H1 (cell line): ENCODE measurements around the gene RNU6-9. TPM values are rescaled to one million over a fixed set of nuclear protein-coding genes. Genes with fewer than 3 reads are reported as not detected.
A peak's percentile ranks its signal among the peaks of the same experiment; 100 is the strongest.

Experiments used
- CTCF ChIA-PET: fragments of 300-600 bp; sonication (Branson Sonifier 250); formaldehyde crosslinking; loops from one replicate; lab custom pipeline; 2021; ENCODE audit not compliant: partially characterized antibody; lab: Charles Lee
- POLR2A ChIA-PET: fragments of 300-600 bp; sonication (Branson Sonifier 250); formaldehyde crosslinking; loops from one replicate; lab custom pipeline; 2021; ENCODE audit warnings: inconsistent platforms; ENCODE audit not compliant: partially characterized antibody; lab: Charles Lee
- DNase-seq, 2 experiments: peaks; one replicate each; pipeline versions ENCODE4 v3.0.0 to v3.0.0-alpha.2; 2010 to 2022; ENCODE audit warnings: low spot score in 2 of 2, low read depth in 1 of 2, mixed read lengths in 1 of 2
- FAIRE-seq: peaks from 2 replicates; lab custom pipeline; 2011; peaks lifted over from hg19 to GRCh38; lab: Jason Lieb, UNC
- H2AFZ ChIP-seq: 2 replicates; pipeline ENCODE4 v1.8.1; 2012; ENCODE audit warnings: low read length, inconsistent platforms
- H2AK5ac ChIP-seq: 2 replicates; pipeline ENCODE4 v1.6.1; 2013; ENCODE audit warnings: low read depth, low read length
- H2BK120ac ChIP-seq: replicated peaks from 2 replicates; pipeline ENCODE3; 2013; ENCODE audit warnings: low read depth, low read length, inconsistent platforms
- H2BK12ac ChIP-seq: 2 replicates; pipeline ENCODE4 v1.6.1; 2013; ENCODE audit warnings: low read depth, low read length
- H2BK15ac ChIP-seq: 2 replicates; pipeline ENCODE4 v1.6.1; 2013; ENCODE audit warnings: low read length
- H2BK20ac ChIP-seq: 2 replicates; pipeline ENCODE4 v1.6.1; 2013; ENCODE audit warnings: low read length
- H2BK5ac ChIP-seq: 2 replicates; pipeline ENCODE4 v1.6.1; 2013; ENCODE audit warnings: low read depth, low read length
- H3K14ac ChIP-seq: 2 replicates; pipeline ENCODE4 v1.6.1; 2013; ENCODE audit warnings: inconsistent platforms; ENCODE audit not compliant: insufficient read length
- H3K18ac ChIP-seq: 2 replicates; pipeline ENCODE4 v1.6.1; 2013; ENCODE audit warnings: low read length; ENCODE audit errors: extremely low read depth
- H3K23ac ChIP-seq: 2 replicates; pipeline ENCODE4 v1.6.1; 2013; ENCODE audit warnings: inconsistent platforms; ENCODE audit not compliant: insufficient read length
- H3K23me2 ChIP-seq: 2 replicates; pipeline ENCODE4 v1.6.1; 2013; ENCODE audit warnings: low read depth, low read length
- H3K27ac ChIP-seq: 2 replicates; pipeline ENCODE4 v1.6.1; 2011; ENCODE audit warnings: low read depth, low read length, inconsistent platforms
- H3K27me3 ChIP-seq, 4 experiments: replicated peaks in 1 of 4; 1 replicate in 1 of 4; 2 replicates in 3 of 4; pipeline versions ENCODE4 v1.6.1 to v1.8.1; 2011 to 2013; ENCODE audit warnings: low read length in 3 of 4, mild to moderate bottlenecking in 3 of 4, inconsistent platforms in 2 of 4, mixed read lengths in 2 of 4, moderate library complexity in 1 of 4; ENCODE audit not compliant: control insufficient read depth in 3 of 4, insufficient read depth in 3 of 4; ENCODE audit errors: extremely low read depth in 1 of 4
- H3K36me3 ChIP-seq, 4 experiments: 2 replicates each; pipeline versions ENCODE4 v1.6.1 to v1.8.1; 2011 to 2013; ENCODE audit warnings: mild to moderate bottlenecking in 4 of 4, low read length in 3 of 4, moderate library complexity in 2 of 4, control low read depth in 1 of 4, inconsistent platforms in 1 of 4; ENCODE audit not compliant: insufficient read depth in 4 of 4, control insufficient read depth in 2 of 4
- H3K4ac ChIP-seq: replicated peaks from 2 replicates; pipeline ENCODE3; 2013; ENCODE audit warnings: low read length, low read depth, mixed read lengths, inconsistent platforms; ENCODE audit not compliant: insufficient read length
- H3K4me1 ChIP-seq, 4 experiments: replicated peaks in 1 of 4; 1 replicate in 1 of 4; 2 replicates in 3 of 4; pipeline versions ENCODE4 v1.6.1 to v1.8.1; 2011 to 2013; ENCODE audit warnings: low read length in 3 of 4, inconsistent platforms in 2 of 4, mixed read lengths in 1 of 4; ENCODE audit not compliant: insufficient read depth in 4 of 4, control insufficient read depth in 3 of 4
- H3K4me2 ChIP-seq, 2 experiments: 2 replicates each; pipeline versions ENCODE4 v1.6.1 to v1.8.1; 2011 to 2013; ENCODE audit warnings: low read depth in 2 of 2, low read length in 2 of 2, control low read depth in 1 of 2, inconsistent platforms in 1 of 2, mild to moderate bottlenecking in 1 of 2; ENCODE audit not compliant: insufficient read depth in 1 of 2
- H3K4me3 ChIP-seq, 4 experiments: fragments of 200-600, 300-600 bp in 1 of 4; sonication (generic), shearing (Covaris generic), sonication (Bioruptor Twin) in 1 of 4; 2 replicates each; pipeline versions ENCODE4 v1.5.1 to v1.8.1; 2011 to 2016; ENCODE audit warnings: low read length in 4 of 4, low read depth in 3 of 4, control low read depth in 2 of 4, inconsistent platforms in 2 of 4, mild to moderate bottlenecking in 2 of 4, mixed read lengths in 1 of 4, moderate library complexity in 1 of 4; ENCODE audit not compliant: insufficient read depth in 2 of 4; ENCODE audit errors: extremely low read depth in 1 of 4
- H3K56ac ChIP-seq: replicated peaks from 2 replicates; pipeline ENCODE3; 2013; ENCODE audit warnings: low read depth, mild to moderate bottlenecking, mixed read lengths, low read length, inconsistent platforms; ENCODE audit not compliant: insufficient read length
- H3K79me1 ChIP-seq: 2 replicates; pipeline ENCODE4 v1.6.1; 2013; ENCODE audit warnings: low read depth, low read length, control low read depth
- H3K79me2 ChIP-seq, 2 experiments: 2 replicates each; pipeline versions ENCODE4 v1.6.1 to v1.8.1; 2012 to 2013; ENCODE audit warnings: low read length in 2 of 2, mild to moderate bottlenecking in 2 of 2, inconsistent platforms in 1 of 2; ENCODE audit not compliant: insufficient read depth in 2 of 2, control insufficient read depth in 1 of 2
- H3K9ac ChIP-seq, 4 experiments: replicated peaks in 1 of 4; 1 replicate in 1 of 4; 2 replicates in 3 of 4; pipeline versions ENCODE4 v1.6.1 to v1.8.1; 2011 to 2013; ENCODE audit warnings: low read depth in 3 of 4, low read length in 3 of 4, control low read depth in 2 of 4, mild to moderate bottlenecking in 2 of 4, moderate library complexity in 2 of 4, inconsistent platforms in 1 of 4; ENCODE audit errors: extremely low read depth in 1 of 4
- H3K9me3 ChIP-seq, 2 experiments: 2 replicates each; pipeline versions ENCODE4 v1.6.1 to v1.8.1; 2012 to 2013; ENCODE audit warnings: mild to moderate bottlenecking in 2 of 2, moderate library complexity in 2 of 2, control low read depth in 1 of 2, inconsistent platforms in 1 of 2, low read depth in 1 of 2, low read length in 1 of 2, mixed read lengths in 1 of 2; ENCODE audit not compliant: insufficient read depth in 2 of 2
- H4K20me1 ChIP-seq, 2 experiments: replicated peaks in 1 of 2; 2 replicates each; pipeline versions ENCODE3 to v1.8.1; 2011 to 2013; ENCODE audit warnings: inconsistent platforms in 2 of 2, low read length in 2 of 2, mild to moderate bottlenecking in 1 of 2; ENCODE audit not compliant: insufficient read depth in 2 of 2, control insufficient read depth in 1 of 2
- H4K5ac ChIP-seq: 2 replicates; pipeline ENCODE4 v1.6.1; 2013; ENCODE audit warnings: low read length, low read depth, mixed read lengths, inconsistent platforms; ENCODE audit not compliant: insufficient read length
- H4K8ac ChIP-seq: 2 replicates; pipeline ENCODE4 v1.8.0; 2013; ENCODE audit warnings: mild to moderate bottlenecking, moderate library complexity, low read length, inconsistent platforms; ENCODE audit not compliant: insufficient read depth; ENCODE audit errors: extremely low read depth
- H4K91ac ChIP-seq: replicated peaks from 2 replicates; pipeline ENCODE3; 2013; ENCODE audit warnings: low read length, mixed read lengths, inconsistent platforms; ENCODE audit not compliant: insufficient read length
- BCL11A ChIP-seq, 2 experiments: IDR thresholded peaks; one replicate each; pipeline ENCODE4 v1.6.1; 2011; ENCODE audit warnings: low read depth in 2 of 2, low read length in 2 of 2, mild to moderate bottlenecking in 2 of 2
- CHD2 ChIP-seq: IDR thresholded peaks from 2 replicates; pipeline ENCODE4 v1.6.1; 2012; ENCODE audit warnings: low read length, improper control_type of control experiment
- CREB1 ChIP-seq: IDR thresholded peaks from 2 replicates; pipeline ENCODE4 v1.6.1; 2012; ENCODE audit warnings: inconsistent platforms
- HDAC6 ChIP-seq: IDR thresholded peaks from one replicate; pipeline ENCODE4 v1.7.1; 2012; ENCODE audit warnings: low read depth, mild to moderate bottlenecking, inconsistent platforms, low read length, moderate library complexity
- POLR2A ChIP-seq, 2 experiments: IDR thresholded peaks; 1 replicate in 1 of 2; 2 replicates in 1 of 2; pipeline ENCODE4 v1.6.1; 2011; ENCODE audit warnings: low read depth in 2 of 2, low read length in 2 of 2, mild to moderate bottlenecking in 2 of 2; ENCODE audit errors: control extremely low read depth in 1 of 2
- POLR2AphosphoS5 ChIP-seq: IDR thresholded peaks from 2 replicates; pipeline ENCODE4 v1.6.1; 2011; ENCODE audit warnings: low read depth, low read length
- SP1 ChIP-seq: IDR thresholded peaks from 2 replicates; pipeline ENCODE4 v1.6.1; 2011; ENCODE audit warnings: low read depth, low read length
- WGBS, 2 experiments: shearing (Covaris generic) in 1 of 2; methylation state at CpG; one replicate each; pipeline versions ENCODE4 v1.1.6 to v1.1.7; 2013 to 2015; ENCODE audit warnings: low lambda C conversion rate in 2 of 2, mixed read lengths in 2 of 2, inconsistent platforms in 1 of 2, low coverage in 1 of 2, missing lambda C conversion rate in 1 of 2; ENCODE audit not compliant: insufficient replicate concordance in 2 of 2, insufficient coverage in 1 of 2, insufficient read length in 1 of 2; ENCODE audit errors: extremely low coverage in 1 of 2, missing lambda C conversion rate in 1 of 2; 5-methylcytosine and 5-hydroxymethylcytosine counted together
- polyA plus RNA-seq, 7 experiments: library from polyadenylated mRNA; depleted of rRNA in 3 of 7; stranded (reverse) in 5 of 7; unstranded in 2 of 7; fragments of >200 nt in 5 of 7; fragments of 200-250 nt in 2 of 7; gene quantifications; 1 replicate in 5 of 7; 2 replicates in 1 of 7; 4 replicates in 1 of 7; pipeline versions ENCODE4 v1.2.1 to v1.2.3, GENCODE V29; 2011 to 2013; ENCODE audit warnings: missing spikeins in 2 of 7, mixed read lengths in 2 of 7
- total RNA-seq: library from RNA; stranded (reverse); fragmentation: NEBNext Ultra II Directional; extraction: Animal tissue kit (Norgen Biotek cat#: 25700); gene quantifications from 2 replicates; pipeline ENCODE4 v1.2.1, GENCODE V29; 2021
- TF ChIP-seq, protein P1 (sequence below): IDR thresholded peaks from 2 replicates; pipeline ENCODE4 v1.6.1; 2012; ENCODE audit warnings: low read length, inconsistent platforms

RNU6-9 gene
- total and polyA plus RNA-seq, 2 of the 8 experiments (the other 6 are each of a cell fraction or from before 2014, with no cell fraction given): not detected

DNA sequence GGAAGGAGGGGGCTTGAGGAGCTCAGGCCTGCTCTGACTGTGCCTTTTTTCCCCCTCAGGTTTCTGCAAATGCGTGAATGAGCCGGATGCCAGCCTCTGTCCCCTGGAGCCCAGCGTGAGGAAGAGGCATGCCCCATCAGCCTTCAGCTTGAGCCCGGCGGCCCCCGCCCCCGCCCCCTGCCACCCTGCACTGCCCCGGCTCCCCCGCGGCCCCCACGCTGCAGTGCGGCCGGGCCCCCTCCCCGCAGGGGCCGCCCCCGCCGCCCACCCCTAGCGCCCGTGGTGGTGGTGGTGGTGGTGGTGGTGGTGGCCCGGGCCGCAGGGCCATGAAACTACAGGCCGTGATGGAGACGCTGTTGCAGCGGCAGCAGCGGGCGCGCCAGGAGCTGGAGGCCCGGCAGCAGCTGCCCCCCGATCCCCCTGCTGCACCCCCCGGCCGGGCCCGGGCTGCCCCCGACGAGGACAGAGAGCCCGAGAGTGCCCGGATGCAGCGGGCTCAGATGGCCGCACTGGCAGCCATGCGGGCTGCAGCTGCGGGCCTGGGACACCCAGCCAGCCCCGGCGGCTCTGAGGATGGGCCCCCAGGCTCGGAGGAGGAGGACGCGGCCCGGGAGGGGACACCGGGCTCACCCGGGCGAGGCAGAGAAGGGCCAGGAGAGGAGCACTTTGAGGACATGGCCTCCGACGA, 36.1 kb downstream of the RNU6-9 start:
- Histone ChIP-seq H4K5ac (no peak overlapping the region), H3K79me2 (peaks cover 0 to 39% of the 10 kb centered on the region in 2 experiments; a peak in 3 of 4 replicates), H2BK12ac (no peak overlapping the region), H3K36me3 (peaks cover 0 to 15% (median 8%) of the 10 kb centered on the region in 4 experiments; a peak in 3 of 8 replicates), H3K4me1 (peaks cover 2 to 24% (median 10%) of the 10 kb centered on the region in 4 experiments), H3K4me2 (no peak overlapping the region), H4K8ac (no peak overlapping the region; the same call in 1 of the 2 replicates), H2AFZ (no peak overlapping the region), H2BK20ac (no peak overlapping the region), H2BK5ac (0 out of 2 replicates have a peak overlapping the region, but pooled peaks have one; percentile 18), H3K23ac (no peak overlapping the region), H2AK5ac (no peak overlapping the region), H3K9me3 (no peaks in the 10 kb centered on the region), H2BK15ac (no peak overlapping the region), H3K14ac (no peak overlapping the region), H3K27me3 (no peaks in the 10 kb centered on the region), H3K4me3 (no peak overlapping the region), H4K91ac (no peak overlapping the region), H3K18ac (no peak overlapping the region), H3K23me2 (peaks cover 6% of the 10 kb centered on the region), H3K27ac (no peak overlapping the region), H3K79me1 (peaks cover 6% of the 10 kb centered on the region; the same call in 1 of the 2 replicates), H2BK120ac (no peak overlapping the region), H3K56ac (no peak overlapping the region), H3K4ac (no peak overlapping the region), H4K20me1 (peaks cover 0 to 8% of the 10 kb centered on the region in 2 experiments), H3K9ac (no peak overlapping the region)
- no peak for DNase-seq
- CTCF ChIA-PET: interaction anchor here (1.1 kb wide), 1 partner anchor 42 kb away, joined by 4 read pairs; no protein-coding TSS in a partner anchor
- POLR2A ChIA-PET: interaction anchor here (1.0 to 1.1 kb wide), 2 partner anchors 21 to 44 kb away, joined by 3 read pairs; no protein-coding TSS in a partner anchor
- 97% methylated on average over 6 of the region's 51 CpGs; no CpG with 5 or more reads in 1 of the 2 experiments for WGBS, 2 experiments
- no peak for FAIRE-seq
- TF ChIP-seq POLR2AphosphoS5 (no peak), CREB1 (no peak), POLR2A (IDR thresholded peaks at IDR 0.05; ENCODE audit: control extremely low read depth in 1 of 2, low read depth in 2 of 2, low read length in 2 of 2) (no peak), HDAC6 (no peak), BCL11A (IDR thresholded peaks at IDR 0.05; ENCODE audit: low read depth in 2 of 2, low read length in 2 of 2) (no peak), CHD2 (no peak), SP1 (no peak)
- TF ChIP-seq, protein P1, sequence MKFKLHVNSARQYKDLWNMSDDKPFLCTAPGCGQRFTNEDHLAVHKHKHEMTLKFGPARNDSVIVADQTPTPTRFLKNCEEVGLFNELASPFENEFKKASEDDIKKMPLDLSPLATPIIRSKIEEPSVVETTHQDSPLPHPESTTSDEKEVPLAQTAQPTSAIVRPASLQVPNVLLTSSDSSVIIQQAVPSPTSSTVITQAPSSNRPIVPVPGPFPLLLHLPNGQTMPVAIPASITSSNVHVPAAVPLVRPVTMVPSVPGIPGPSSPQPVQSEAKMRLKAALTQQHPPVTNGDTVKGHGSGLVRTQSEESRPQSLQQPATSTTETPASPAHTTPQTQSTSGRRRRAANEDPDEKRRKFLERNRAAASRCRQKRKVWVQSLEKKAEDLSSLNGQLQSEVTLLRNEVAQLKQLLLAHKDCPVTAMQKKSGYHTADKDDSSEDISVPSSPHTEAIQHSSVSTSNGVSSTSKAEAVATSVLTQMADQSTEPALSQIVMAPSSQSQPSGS: no peak
